ENCODE results near the gene RAB44.

The RAB44 gene

DNA sequence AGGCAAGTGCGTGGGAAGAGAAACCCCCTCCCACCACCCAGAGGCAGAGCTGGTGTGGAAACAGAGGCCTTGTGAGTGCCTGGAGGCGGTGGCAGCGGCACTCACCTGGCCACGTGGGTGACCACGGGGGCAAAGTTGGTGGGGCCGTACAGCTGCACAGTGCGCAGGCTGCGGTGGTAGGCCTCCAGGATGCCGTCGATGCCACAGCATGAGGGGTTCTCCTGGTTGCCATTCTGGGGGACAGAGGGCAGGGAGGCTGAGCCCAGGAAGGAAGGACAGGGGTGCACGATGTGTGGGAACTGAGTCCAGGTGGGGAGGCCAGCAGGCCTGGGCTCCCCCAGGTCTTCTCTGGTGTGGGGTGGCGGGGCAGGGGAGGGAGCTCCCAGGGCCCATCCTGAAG lies 47.7 kb downstream of the RAB44 start:
- TF ChIP-seq CTCF (IDR thresholded peaks at IDR 0.05), result no peak
- Histone ChIP-seq H3K4me2 (ENCODE audit: low read length) (no peak overlapping the region), H3K27me3 (ENCODE audit: control insufficient read depth, insufficient read depth, low read length) (no peaks in the 10 kb centered on the region)

GRCh38 chr6:36745836-36746235 lies 48.2 kb downstream of the RAB44 start:
- Histone ChIP-seq H3K4me3 (ENCODE audit: low read depth, low read length) (no peak overlapping the region), H3K9me3 (ENCODE audit: control insufficient read depth, low read length) (no peaks in the 10 kb centered on the region), H3K79me2 (no peaks in the 10 kb centered on the region), H3K27ac (no peak overlapping the region), H3K27me3 (ENCODE audit: control insufficient read depth, insufficient read depth, low read length) (no peaks in the 10 kb centered on the region), H3K4me2 (ENCODE audit: low read length) (no peak overlapping the region), H3K9ac (no peak overlapping the region), H3K36me3 (ENCODE audit: control insufficient read depth, insufficient read depth, low read length) (no peaks in the 10 kb centered on the region), H2AFZ (no peak overlapping the region), H3K4me1 (no peaks in the 10 kb centered on the region)
- TF ChIP-seq CTCF (IDR thresholded peaks at IDR 0.05), result no peak

More for the DNA sequence above, 47.7 kb downstream of the RAB44 start:
- H3K9ac ChIP-seq, result no peak overlapping the region
- no peaks in the 10 kb centered on the region for H3K79me2 ChIP-seq
- H3K9me3 ChIP-seq (ENCODE audit: control insufficient read depth, low read length), result no peaks in the 10 kb centered on the region
- H3K36me3 ChIP-seq (ENCODE audit: control insufficient read depth, insufficient read depth, low read length), result no peaks in the 10 kb centered on the region
- H3K27ac ChIP-seq, result no peak overlapping the region
- no peak overlapping the region for H2AFZ ChIP-seq
- no peaks in the 10 kb centered on the region for H3K4me1 ChIP-seq
- no peak overlapping the region for H3K4me3 ChIP-seq (ENCODE audit: low read depth, low read length)

- Histone ChIP-seq H3K27ac (no peak overlapping the region), H3K79me2 (no peaks in the 10 kb centered on the region), H3K27me3 (ENCODE audit: control insufficient read depth, insufficient read depth, low read length) (no peaks in the 10 kb centered on the region), H3K9ac (no peak overlapping the region), H2AFZ (no peak overlapping the region), H3K36me3 (ENCODE audit: control insufficient read depth, insufficient read depth, low read length) (no peaks in the 10 kb centered on the region), H3K4me3 (ENCODE audit: low read depth, low read length) (no peak overlapping the region), H3K4me1 (no peaks in the 10 kb centered on the region), H3K4me2 (ENCODE audit: low read length) (no peak overlapping the region), H3K9me3 (ENCODE audit: control insufficient read depth, low read length) (no peaks in the 10 kb centered on the region)
- TF ChIP-seq CTCF (IDR thresholded peaks at IDR 0.05), result no peak
These were observed 48.6 kb downstream of the RAB44 start for GRCh38 chr6:36746251-36746650.

DNA sequence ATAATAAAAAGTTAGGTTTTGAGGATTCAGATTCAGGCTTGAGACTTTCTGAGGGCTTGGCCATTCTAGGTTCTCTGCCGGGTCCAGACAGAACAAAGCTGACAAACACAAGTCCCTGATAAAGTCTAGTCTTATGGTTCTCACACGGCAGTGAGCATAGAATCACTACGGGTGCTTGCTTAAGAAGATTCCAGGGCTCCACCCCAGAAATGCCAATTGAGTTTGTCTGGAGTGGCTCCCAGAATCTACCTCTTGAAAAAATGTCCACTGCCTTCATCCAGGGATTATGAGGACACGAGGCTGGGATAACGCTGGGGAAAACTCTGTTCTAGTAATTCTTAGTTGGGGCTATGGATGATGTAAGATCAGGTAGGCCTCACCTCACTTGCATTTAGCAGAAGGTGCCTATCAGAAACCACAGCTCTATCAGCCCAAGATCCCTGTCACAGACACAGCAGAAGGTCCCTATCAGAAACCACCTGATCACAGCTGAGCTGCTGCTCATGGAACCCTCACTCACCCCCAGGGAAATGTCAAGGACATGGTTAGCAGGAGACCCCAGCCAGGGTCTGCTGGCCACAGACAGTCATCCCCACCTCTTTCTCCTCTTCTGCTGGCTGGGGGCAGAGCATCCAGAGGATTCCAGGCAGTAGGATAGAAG lies 52.3 kb downstream of the RAB44 start:
- Histone ChIP-seq H3K9ac (no peak overlapping the region), H3K79me2 (no peaks in the 10 kb centered on the region), H3K4me2 (ENCODE audit: low read length) (no peak overlapping the region), H2AFZ (no peak overlapping the region), H3K27me3 (ENCODE audit: control insufficient read depth, insufficient read depth, low read length) (no peaks in the 10 kb centered on the region), H3K4me3 (ENCODE audit: low read depth, low read length) (no peak overlapping the region), H3K4me1 (peaks cover 18% of the 10 kb centered on the region), H3K9me3 (ENCODE audit: control insufficient read depth, low read length) (no peaks in the 10 kb centered on the region), H3K36me3 (ENCODE audit: control insufficient read depth, insufficient read depth, low read length) (no peaks in the 10 kb centered on the region), H3K27ac (no peak overlapping the region)
- no peak for TF ChIP-seq CTCF (IDR thresholded peaks at IDR 0.05)

DNA sequence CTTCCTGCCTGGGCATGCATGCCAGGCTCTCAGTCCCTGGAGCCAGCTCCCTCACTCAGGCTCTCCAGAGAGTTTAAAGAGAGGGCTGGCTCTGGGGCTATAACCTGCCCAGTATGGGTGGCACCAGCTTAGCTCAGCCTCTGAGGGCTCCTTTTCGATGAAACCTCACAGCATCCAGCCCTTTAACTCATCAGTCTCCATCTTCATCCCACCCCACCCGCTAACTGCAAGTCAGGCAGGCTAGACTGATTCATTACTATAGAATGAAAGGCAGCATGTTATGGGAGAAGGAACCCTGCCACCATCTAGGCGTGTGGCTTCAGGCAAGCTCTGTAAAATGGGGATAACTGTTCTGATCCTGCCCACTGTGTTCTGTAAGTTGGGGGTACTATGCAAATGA lies 53.5 kb downstream of the RAB44 start:
- Histone ChIP-seq H3K4me2 (ENCODE audit: low read length) (no peak overlapping the region), H2AFZ (no peak overlapping the region), H3K36me3 (ENCODE audit: control insufficient read depth, insufficient read depth, low read length) (no peaks in the 10 kb centered on the region), H3K4me3 (ENCODE audit: low read depth, low read length) (no peak overlapping the region), H3K4me1 (peaks cover 18% of the 10 kb centered on the region), H3K9ac (no peak overlapping the region), H3K27ac (no peak overlapping the region), H3K79me2 (no peaks in the 10 kb centered on the region), H3K9me3 (ENCODE audit: control insufficient read depth, low read length) (no peaks in the 10 kb centered on the region), H3K27me3 (ENCODE audit: control insufficient read depth, insufficient read depth, low read length) (no peaks in the 10 kb centered on the region)
- TF ChIP-seq CTCF (IDR thresholded peaks at IDR 0.05), result no peak

All from parathyroid adenoma (tissue), 2 donors.